Measurements from ENCODE around the gene KCNJ14.
"Not testable (repeated sequence)": the region's sequence is repeated elsewhere in the genome, so short reads cannot be mapped to it uniquely, and the experiment has no call there.

Gene KCNJ14

GRCh38 chr19:48473161-48473966, 18.0 kb downstream of the KCNJ14 start:
- no peak for DNase-seq

DNA sequence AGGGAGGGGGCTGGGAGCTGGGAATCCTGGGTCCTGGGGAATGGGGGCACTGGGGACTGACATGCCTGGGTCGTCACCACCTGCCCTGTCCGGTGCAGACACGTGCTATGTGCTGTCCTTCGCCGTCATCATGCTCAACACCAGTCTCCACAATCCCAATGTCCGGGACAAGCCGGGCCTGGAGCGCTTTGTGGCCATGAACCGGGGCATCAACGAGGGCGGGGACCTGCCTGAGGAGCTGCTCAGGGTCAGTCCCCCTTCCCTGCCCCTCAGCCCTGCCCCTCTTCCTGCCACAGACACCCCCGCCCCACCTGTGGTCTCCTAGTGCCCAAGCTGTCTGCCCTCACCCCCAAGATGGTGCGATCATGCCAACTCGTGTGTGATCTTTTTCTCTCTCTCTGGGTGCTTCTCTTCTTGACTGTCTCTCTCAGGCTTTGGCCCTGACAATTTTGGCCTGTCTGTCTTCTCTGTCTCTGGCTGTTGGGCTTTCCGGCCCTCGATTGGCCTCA, 18.8 kb downstream of the KCNJ14 start:
- DNase-seq = no peak

- DNase-seq = no peak
Measured at GRCh38 chr19:48475369-48476068, 20.1 kb downstream of the KCNJ14 start.

GRCh38 chr19:48476176-48476575, 20.8 kb downstream of the KCNJ14 start:
- DNase-seq = no peak

- no peak for DNase-seq
Measured at GRCh38 chr19:48477067-48477685, 21.8 kb downstream of the KCNJ14 start.

- no peak for DNase-seq
Measured at GRCh38 chr19:48477698-48478338, 22.4 kb downstream of the KCNJ14 start.

GRCh38 chr19:48478339-48479256, 23.2 kb downstream of the KCNJ14 start:
- DNase-seq = no peak

GRCh38 chr19:48479686-48480085, 24.3 kb downstream of the KCNJ14 start:
- DNase-seq = no peak

- peak; percentile 51 for DNase-seq
Measured at GRCh38 chr19:48480183-48480557, 24.8 kb downstream of the KCNJ14 start.

DNA sequence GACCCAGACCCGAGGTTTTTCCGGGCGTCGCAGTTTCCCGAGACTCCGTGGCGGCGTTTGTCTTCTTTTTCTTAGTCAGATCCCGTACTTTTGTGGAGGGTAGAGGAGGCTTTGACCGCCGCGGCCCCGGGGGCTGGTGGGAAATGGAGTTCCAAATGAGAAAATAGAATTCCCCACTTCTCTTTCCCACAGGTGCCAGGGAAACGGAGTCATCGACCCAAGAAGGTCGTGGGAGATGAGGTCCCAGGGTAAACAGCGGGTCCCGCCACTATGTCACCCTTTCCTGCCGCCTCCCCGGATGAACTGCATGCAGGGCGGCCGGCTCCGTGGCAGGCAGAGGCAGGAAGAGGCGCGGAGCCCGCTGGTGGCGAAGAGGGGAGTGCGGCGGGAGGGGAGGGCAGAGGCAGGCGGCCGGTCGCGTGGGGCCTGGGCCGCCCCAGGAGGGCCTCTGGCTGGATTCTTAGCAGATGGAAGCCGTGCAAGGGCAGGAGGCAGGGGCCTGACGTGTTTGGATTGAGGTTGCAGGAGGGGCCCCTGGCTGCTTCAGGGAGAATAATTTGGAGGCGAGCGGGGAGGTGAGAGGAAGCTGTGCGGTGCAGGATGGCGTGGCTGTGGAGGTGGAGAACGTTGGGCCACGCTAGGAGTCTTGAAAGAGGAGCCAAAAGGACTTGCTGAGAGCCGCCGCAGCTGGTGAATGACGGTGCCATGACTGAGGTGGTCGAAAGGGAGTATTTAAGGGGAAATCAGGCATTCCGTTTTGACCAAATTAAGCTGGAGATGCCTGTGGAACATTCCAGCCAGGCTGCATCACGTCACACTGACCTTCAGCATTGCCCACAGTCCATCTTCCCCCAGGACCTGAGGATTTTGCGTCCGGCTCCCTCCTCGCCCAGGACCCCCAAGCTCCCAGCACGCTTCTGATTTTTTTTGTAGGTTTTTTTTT, 25.5 kb downstream of the KCNJ14 start:
- DNase-seq = peak; percentile 60

DNA sequence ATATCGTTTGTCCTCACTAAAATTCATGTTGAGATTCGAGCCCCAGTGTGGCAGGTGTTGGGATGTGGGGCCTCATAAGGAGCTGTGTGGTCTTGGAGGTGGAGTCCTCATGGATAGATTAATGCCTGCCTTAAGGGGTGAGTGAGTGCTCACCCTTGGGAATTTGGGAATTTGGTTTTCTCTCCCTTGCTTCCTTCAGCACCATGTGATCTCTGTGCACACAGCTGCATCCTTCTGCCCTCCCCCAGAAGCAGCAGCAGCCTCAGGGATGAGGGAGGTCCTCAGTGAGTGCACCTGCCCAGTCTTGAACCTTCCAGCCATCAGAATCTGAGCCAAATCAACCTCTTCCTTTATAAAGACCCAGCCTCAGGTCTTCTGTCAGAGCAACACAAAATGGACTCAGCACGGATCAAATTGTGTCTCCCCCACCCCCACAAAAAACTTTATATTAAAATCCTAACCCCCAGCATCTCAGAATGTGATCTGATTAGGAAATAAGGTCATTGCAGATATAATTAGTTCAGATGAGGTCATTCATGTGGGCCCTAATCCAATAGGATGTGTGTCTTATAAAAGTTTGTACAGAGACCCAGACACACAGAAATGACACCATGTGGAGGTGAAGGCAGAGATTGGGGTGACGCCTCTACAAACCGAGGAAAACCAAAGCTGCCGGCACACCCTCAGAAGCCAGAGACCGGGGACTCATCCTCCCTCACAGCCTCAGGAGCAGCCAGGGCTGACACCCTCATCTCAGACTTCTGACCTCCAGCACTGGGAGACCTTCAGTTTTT, 26.7 kb downstream of the KCNJ14 start:
- DNase-seq = no peak

GRCh38 chr19:48483301-48483700, 27.9 kb downstream of the KCNJ14 start:
- DNase-seq = no peak

- no peak for DNase-seq
Measured at GRCh38 chr19:48484247-48484893, 29.0 kb downstream of the KCNJ14 start.

DNA sequence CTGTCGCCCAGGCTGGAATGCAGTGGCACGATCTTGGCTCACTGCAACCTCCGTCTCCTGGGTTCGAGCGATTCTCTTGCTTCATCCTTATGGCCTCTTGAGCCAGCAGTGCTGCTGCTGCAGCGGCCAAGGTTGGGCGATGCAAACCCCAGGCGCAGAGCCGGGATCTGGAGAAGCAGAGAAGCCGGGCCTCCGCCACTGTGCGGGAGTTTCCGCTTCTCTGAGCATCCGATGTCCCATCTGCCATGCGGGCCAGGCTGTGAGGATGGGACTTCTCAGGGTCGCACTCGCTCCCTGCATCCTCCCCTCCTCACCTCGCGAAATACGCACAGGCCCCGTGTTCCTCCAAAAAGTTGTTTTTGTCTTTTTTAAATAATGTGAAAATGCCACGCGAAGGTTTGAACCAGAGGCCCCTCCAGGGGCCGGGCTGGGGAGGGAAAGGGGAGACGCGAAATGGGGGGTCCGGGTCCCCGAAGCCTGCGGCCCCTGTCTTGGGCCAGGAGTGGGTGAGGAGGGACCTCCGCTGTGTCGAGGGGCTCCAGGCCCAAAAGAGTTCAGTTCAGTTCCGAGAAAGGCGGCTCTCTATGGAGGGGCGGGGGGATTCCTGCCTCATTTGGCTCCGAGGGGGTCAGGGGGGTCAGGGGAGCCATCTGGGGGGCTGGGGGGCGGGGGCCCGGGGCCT, 29.7 kb downstream of the KCNJ14 start:
- DNase-seq = no peak

DNA sequence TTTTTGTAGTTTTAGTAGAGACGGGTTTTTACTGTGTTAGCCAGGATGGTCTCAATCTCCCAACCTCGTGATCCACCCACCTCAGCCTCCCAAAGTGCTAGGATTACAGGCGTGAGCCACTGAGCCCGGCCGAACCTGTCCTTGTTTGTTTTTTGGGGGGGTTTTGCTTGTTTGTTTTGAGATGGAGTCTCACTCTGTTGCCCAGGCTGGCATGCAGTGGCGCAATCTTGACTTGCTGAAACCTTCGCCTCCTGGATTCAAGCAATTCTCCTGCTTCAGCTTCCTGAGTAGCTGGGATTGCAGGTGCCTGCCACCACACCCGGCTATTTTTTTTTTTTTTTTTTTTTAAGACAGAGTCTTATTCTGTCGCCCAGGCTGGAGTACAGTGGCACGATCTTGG, 31.3 kb downstream of the KCNJ14 start:
- DNase-seq = not testable (repeated sequence)

DNA sequence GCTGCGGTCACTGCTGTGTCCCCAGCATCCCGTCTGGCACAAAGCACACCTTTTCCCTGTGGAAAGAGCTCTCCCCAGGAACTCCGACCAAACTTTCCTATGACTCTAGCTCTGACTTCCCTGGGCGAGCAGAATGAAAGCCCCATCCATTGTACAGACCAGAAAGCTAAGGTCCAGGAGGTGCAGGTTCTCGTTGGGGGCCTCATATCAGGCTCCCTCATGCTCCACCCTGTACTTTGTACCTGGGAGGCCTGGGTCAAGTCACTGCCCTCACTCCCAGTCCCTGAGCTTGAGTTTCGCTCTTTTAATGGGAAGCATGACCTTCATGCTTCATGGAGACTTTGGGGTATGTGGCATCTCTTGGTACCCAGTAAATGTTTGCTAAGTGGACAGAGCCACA, 32.2 kb downstream of the KCNJ14 start:
- no peak for DNase-seq

DNA sequence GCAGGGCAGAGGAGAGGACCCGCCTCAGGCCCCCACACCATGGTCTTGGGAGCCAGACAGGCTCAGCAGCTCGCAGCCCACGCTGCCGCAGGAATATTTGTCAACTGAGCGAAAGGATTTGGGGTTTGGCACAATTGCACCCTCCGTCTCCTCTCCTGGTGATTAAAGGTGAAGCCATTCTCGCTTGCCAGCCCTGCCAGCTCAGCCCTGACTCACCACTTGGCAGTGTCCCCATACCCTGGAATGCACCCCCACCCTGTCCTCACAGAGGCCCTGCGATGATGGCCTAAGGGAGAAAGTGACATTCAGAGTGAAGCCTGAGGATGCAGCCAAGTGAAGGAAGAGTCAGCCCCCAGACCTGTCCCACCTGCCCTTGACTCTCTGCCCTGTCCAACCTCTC, 32.6 kb downstream of the KCNJ14 start:
- DNase-seq = no peak

GRCh38 chr19:48488478-48488877, 33.1 kb downstream of the KCNJ14 start:
- DNase-seq = not testable (repeated sequence)

Measured in CD4-positive, alpha-beta T cell treated with Interleukin-10 for 1 hour (primary cell).